22Rv1 (cell line): Measurements from ENCODE around the gene STING1.
"Not testable (repeated sequence)": the region's sequence is repeated elsewhere in the genome, so short reads cannot be mapped to it uniquely, and the experiment has no call there.

Source experiments
- H3K27ac ChIP-seq: fragments of 450-650 bp; 2 replicates; pipeline ENCODE4 v1.5.1; 2017
- CTCF ChIP-seq: fragments of 450-650 bp; IDR thresholded peaks from 2 replicates; pipeline ENCODE4 v1.5.1; 2017; ENCODE audit warnings: mild to moderate bottlenecking
- ZFX ChIP-seq: fragments of 450-650 bp; IDR thresholded peaks from 2 replicates; pipeline ENCODE4 v1.6.1; 2017; ENCODE audit warnings: antibody characterized with exemption, borderline replicate concordance

Gene STING1

GRCh38 chr5:139482050-139482889 lies at the start of gene STING1:
STING1 (minus strand) TSS chr5:139482758; CDS start chr5:139481704, 1,054 bp downstream.
- TF ChIP-seq CTCF (no peak), ZFX (no peak)
- no peak within 1 kb of the TSS for H3K27ac ChIP-seq

- TF ChIP-seq CTCF (no peak), ZFX (no peak)
- H3K27ac ChIP-seq = no peak overlapping the region
Measured at GRCh38 chr5:139531772-139532169, 49.2 kb upstream of the STING1 start.

DNA sequence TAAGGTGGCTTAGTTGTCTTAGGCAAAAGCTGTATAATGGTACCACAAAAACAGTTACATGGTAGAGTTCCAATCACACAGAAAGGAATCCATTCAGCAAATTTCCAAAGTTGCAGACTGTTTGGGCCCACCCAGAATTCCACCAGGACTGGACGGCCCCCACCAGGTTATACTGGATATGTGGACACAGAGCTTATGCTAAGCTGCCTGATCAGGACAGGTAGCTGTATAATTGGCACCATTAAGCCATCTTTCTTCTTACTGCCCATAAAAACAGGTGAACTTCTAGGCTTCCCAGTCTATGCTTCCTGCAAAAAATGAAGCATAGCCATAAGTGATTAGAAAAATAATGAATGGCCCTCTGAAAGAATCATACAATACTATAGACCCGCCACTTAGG lies 47.5 kb upstream of the STING1 start:
- not testable (repeated sequence) for H3K27ac ChIP-seq

DNA sequence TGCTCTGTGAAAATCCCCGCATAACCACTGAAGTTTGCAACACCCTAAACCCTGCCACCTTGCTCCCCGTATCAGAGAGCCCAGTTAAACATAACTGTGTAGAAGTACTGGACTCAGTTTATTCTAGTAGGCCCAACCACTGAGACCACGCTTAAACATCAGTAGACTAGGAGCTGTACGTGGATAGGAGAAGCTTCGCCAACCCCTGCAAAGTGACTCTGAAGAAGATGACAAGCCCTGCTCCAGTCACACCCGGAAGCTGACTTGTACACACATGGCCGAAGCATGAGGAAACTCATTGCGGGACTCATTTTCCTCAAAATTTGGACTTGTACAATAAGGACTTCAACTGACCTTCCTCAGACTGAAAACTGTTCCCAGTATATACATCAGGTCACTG lies 46.1 kb upstream of the STING1 start:
- H3K27ac ChIP-seq = not testable (repeated sequence)

- H3K27ac ChIP-seq = not testable (repeated sequence)
Measured at GRCh38 chr5:139527896-139528467, 45.4 kb upstream of the STING1 start.

DNA sequence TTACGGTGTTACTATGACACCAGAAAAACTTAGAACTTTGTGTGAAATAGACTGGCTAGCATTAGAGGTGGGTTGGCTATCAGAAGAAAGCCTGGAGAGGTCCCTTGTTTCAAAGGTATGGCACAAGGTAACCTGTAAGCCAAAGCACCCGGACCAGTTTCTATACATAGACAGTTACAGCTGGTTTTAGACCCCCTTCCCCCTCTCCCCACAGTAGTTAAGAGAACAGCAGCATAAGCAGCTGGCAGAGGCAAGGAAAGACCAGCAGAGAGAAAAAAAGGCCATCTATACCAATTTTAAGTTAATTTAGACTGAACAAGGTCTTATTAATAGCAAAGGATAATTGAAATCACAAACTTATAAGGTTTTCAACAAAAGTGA lies 44.5 kb upstream of the STING1 start:
- not testable (repeated sequence) for H3K27ac ChIP-seq

DNA sequence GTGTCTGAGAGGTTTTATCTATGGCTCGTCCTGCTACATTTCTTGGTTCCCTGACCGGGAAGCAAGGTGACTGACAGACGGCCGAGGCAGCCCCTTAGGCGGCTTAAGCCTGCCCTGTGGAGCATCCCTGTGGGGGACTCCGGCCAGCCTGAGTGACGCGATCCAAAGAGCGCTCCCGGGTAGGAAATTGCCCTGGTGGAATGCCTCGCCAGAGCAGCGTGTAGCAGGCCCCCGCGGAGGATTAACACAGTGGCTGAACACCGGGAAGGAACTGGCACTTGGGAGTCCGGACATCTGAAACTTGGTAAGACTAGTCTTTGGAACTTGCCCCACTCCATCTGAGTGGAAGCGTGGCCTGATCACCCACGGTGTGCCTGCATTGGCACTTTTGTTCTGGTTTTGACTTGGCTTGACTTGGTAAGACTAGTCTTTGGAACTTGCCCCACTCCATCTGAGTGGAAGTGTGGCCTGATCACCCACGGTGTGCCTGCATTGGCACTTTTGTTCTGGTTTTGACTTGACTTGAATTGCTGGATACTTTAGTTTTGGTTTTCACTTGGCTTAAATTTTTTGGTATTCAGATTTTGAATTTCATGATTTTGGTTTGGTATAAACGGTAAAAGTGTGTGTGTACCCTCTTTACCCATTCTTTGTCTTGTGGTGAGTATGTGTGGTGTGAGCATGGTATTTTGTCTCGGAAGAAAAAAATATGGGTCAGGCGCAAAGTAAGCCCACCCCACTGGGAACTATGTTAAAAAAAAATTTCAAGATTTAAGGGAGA lies 43.9 kb upstream of the STING1 start:
- not testable (repeated sequence) for H3K27ac ChIP-seq

GRCh38 chr5:139525586-139526308 lies 43.2 kb upstream of the STING1 start:
- not testable (repeated sequence) for H3K27ac ChIP-seq

DNA sequence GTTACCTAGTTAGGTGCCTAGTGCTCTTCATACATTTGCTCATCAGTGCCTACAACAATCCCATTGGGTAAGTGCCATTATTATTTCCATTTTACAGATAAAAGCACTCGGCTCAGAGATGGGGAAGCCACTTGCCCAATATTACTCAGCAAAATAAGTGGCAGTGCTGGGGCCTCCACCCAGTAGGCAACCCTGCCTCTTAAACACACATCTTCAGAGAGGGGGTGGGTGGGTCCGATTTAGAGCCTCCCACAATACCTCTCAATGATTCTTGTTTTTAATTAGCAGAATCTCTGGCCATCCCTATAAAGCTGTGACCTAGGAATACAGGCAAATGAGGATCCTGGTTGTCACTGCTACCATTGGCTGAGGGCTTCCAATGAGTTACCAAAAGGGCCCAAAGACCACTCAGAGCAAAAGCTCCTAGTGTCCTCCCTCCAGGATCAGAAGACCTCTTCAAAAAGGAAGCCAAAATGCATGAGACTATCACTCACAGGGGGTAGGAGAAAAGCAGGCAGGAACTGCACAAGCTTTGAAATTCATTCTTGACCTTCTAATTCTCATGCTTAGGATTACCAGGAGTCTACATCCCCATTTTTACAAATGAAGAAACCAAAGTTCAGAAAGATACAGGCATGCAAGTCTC lies 42.5 kb upstream of the STING1 start:
- TF ChIP-seq CTCF (no peak), ZFX (no peak)
- no peak overlapping the region for H3K27ac ChIP-seq

DNA sequence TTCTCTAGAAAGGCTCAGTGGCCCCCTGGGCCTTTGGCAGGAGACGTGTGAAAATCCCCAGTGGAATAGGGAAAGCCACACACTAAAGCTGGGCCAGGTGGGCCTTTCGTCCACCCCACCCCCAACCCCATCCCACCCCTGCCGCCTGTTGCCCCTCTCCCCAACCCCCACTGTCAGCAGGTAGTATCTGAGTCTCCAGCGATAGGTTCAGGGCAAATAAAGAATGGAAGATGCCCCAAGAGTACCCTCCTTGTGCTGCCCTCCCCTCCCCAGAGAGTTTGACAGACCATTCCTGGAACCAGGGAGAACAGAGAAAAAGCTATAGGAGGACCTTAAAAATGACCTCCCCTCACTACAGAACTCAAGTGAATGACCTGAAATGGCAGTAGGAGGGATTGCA lies 41.9 kb upstream of the STING1 start:
- no peak for TF ChIP-seq ZFX
- TF ChIP-seq CTCF = no peak
- H3K27ac ChIP-seq = no peak overlapping the region
